DMS153 treated with DMSO at 0.1 percent for 48 hours (cell line): ENCODE results near the gene AMIGO3.
"Not testable (repeated sequence)": the region's sequence is repeated elsewhere in the genome, so short reads cannot be mapped to it uniquely, and the experiment has no call there.

Experiments used
- DNase-seq: peaks from one replicate; lab custom pipeline; 2025; ENCODE audit not compliant: unreplicated experiment; lab: John Stamatoyannopoulos, UW

Gene AMIGO3

DNA sequence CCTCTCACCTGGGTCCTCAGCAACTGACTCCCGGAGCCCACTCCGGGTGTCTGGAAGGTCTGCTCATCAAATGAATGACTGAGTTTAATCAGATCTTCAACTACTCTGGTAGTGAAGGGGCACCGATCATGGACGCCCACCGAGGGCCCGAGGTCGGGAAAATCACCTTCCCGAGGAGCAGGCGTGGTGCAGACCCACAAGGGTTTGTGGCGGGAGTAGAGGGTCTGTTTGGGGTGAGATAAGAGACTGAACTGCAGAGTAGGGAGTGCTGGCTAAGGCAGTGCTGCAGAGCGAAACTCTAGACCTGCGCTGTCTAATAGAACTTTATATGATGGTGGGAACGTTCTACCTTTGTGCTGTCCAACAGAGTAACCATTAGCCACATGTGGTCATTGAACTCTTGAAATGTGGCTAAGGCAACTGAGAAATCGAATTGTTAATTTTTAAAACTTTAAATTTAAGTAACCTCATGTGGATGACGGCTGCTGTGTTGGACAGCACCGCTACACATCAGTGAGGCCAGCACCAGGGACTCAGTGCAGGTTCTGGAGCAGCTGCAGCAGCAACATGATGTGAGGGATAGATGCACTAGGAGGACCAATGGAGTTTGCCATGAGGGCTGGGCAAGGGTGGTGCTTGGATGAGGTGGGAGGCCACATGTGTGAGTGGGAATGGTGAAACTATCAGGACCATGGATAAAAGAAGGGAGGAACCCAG, 29.4 kb downstream of the AMIGO3 start:
- not testable (repeated sequence) for DNase-seq

DNA sequence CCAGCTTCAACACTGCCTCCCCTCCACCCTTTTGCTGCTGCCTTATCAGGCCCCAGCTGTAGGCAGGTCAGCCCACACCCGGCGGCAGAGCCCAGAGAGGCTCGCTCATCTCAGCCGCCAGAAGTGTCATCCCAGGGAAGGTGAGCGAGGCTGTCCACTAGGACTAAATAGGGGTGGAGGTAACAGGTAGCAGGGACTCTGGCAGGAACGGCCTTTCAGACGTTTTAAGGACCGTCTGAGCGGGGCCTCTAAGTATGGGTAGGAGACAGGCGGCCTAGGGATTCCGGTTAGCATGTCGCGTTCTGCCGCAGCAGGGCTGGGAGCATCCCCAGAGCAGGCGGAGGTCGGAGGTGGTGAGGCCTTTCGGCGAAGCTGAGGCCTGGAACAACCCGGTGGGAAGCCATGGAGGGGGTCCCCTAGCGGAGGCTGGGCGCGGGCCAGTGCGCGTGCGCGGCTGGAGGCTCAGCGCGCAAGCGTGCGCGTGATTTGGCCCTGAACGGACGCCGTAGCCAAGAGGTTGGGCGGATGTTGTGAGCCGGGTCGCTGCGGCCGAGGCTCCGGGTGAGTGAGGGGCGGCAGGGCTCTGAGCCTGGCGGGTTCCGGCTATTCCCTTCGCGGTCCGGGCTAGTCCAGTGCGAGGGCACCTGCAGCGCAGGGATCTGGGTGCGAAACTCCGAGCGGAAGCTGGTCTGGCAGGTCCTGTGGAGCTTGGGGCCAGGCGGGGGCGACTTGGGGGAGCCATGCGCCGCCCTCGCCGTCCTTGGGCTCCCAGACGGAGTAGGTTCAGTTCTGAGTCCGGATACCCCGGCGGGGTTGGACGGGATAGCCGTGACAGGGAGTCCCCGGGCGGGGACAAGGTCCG, 30.2 kb downstream of the AMIGO3 start, which contains the start of the genes MST1 and RNF123:
TSS of gene MST1 (minus strand) at position 429 of the 862 bp plus-strand sequence. CDS start 783 bp downstream, outside the sequence.
TSS of gene RNF123 (plus strand) at position 512 of the 862 bp plus-strand sequence. CDS start 1,609 bp downstream, outside the sequence.
- no peak for DNase-seq

- DNase-seq = not testable (repeated sequence)
Measured at GRCh38 chr3:49688338-49689045, 31.0 kb downstream of the AMIGO3 start.

DNA sequence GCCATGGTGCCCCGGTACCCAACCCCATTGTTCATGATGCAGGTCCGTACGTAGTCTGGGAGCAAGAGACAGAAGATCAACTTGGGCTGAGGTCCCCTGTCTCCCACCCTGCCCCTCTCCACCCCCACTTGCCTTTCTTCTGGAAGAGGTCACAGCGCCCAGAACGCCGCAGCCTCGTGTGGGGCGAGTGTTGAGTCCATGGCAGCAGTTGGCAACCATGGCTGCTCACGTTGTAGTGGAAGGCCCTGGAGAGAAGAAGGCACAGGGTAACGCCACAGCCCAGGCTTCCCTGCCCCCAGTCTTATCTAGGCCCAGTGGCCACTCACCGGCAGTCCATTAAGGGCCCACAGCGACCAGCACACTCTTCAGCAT, 32.1 kb downstream of the AMIGO3 start:
- not testable (repeated sequence) for DNase-seq

DNA sequence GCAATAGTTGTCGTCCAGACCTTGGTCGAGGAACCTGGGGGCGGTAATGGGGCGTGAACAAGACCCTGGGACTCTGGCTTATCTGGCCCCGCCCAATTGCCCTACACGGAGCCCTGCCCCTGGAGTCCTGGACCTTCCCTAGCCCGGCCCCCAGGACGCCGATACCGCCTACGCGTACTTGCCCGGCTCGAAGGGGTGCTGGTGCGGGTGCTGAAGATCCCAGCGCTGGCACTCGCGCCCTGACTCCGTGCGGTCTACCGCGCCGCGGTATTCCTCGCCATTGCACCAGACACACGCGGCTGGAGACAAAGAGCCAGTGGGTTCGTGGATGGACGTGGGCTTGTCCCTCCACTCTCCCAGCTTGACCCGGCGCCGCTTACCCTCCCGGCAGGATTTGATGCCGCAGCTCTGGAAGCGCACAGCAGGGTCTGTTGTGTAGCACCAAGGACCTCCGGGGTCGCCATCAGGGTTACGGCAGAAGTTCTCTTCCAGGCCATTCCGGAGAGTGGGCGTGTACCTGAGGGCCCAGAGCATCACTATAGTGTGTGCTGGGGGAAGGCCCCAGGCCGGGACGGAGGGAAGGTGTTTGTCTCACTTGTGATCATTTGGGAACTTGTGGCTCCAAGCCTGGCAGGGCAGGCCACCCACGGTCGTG, 32.6 kb downstream of the AMIGO3 start:
- not testable (repeated sequence) for DNase-seq

- DNase-seq = not testable (repeated sequence)
Measured at GRCh38 chr3:49686346-49686745, 33.1 kb downstream of the AMIGO3 start.

- not testable (repeated sequence) for DNase-seq
Measured at GRCh38 chr3:49685846-49686245, 33.6 kb downstream of the AMIGO3 start.

DNA sequence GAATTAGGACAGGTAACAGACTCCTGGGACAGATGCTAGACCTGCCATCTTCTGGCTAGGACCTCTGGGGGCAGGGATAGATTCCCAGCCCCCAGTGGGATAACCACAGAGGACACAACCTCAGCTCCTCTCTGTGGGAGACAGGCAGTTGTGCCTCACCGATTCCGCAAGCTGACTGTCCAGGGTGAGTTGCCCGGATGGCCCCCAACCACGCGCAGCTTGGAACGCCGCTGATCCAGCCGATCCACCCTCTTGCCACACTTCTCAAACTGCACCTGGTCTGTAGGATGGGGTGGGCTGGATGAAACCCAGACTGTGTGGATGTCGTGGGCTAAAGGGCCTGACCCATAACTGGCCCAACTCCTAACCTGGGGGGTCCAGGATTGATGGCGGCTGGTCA, 34.4 kb downstream of the AMIGO3 start:
- not testable (repeated sequence) for DNase-seq

DNA sequence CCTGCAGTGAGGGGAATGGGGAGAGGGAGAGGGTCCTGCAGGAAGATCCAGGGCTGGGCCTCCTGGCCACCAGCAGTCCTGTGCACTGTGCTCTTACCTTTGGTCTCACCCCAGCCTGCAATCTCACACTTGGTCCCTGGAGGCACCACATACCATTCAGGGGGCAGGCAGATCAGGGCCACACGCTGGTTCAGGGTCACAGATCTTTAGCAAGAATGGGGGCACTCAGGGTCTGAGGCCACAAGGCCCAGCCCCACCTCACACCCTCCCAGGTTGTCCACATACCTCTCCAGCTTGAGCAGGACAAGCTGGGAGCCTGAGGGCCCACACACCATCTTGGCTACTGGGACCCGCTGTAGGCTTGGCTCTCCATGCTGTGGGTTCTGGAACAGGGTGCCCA, 35.0 kb downstream of the AMIGO3 start:
- not testable (repeated sequence) for DNase-seq

- DNase-seq = no peak
Measured at GRCh38 chr3:49683162-49683561, 36.3 kb downstream of the AMIGO3 start.

DNA sequence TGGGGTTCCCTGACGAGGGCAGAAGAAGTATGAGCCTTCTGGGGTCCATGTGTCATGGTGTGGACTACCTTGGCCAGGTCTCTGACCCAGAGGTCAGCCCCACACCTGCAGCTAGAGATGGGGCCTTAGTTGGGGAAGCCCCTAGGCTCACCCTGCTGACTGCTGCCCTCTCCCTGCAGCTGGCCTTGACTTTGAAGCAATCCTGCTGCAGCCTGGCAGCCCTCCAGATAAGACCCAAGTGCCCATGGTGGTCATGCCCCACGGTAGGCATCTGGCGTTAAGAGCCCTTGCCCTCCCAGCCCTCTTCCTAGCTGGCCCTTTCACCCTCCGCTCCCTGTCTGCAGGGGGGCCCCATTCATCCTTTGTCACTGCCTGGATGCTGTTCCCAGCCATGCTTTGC, 37.9 kb downstream of the AMIGO3 start:
- DNase-seq = no peak

GRCh38 chr3:49681232-49681522, 38.3 kb downstream of the AMIGO3 start:
- DNase-seq = no peak

GRCh38 chr3:49680493-49681231, 38.8 kb downstream of the AMIGO3 start:
- DNase-seq = no peak

- no peak for DNase-seq
Measured at GRCh38 chr3:49675912-49676311, 43.6 kb downstream of the AMIGO3 start.

GRCh38 chr3:49674497-49674983, 44.9 kb downstream of the AMIGO3 start:
- DNase-seq = no peak

GRCh38 chr3:49673715-49674496, 45.6 kb downstream of the AMIGO3 start, which contains the start of gene APEH:
APEH (plus strand) TSS chr3:49674351; CDS start chr3:49674402, 51 bp downstream.
- no peak for DNase-seq

DNA sequence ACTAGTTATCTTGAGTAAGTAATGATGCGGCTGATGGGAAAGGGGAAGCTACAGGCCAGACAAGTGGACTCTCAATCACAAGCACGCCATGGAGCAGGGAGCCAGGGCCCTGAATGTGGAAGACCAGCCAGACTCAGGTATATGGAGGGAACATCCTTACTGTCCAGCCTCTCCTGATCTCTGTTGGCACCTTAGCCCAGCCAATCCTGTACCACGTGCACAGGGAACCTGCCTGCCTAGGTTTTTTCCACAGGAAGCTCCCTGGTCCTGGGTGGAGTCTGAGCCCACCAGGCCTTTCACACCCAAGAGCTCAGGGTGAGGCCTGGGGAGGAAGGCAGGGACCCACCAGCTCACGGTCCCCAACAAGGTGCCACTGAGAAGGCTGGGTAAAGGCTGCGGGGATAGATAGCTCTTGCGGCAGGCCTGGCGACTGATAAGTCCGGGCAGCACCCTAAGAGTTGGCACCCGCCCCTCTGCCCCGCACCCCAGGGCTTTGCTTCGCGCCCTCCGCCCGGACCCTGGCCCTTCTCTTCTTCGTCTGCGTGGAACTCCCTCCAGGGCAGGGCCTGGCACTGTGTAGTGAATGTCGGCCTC, 46.3 kb downstream of the AMIGO3 start:
- DNase-seq = no peak

DNA sequence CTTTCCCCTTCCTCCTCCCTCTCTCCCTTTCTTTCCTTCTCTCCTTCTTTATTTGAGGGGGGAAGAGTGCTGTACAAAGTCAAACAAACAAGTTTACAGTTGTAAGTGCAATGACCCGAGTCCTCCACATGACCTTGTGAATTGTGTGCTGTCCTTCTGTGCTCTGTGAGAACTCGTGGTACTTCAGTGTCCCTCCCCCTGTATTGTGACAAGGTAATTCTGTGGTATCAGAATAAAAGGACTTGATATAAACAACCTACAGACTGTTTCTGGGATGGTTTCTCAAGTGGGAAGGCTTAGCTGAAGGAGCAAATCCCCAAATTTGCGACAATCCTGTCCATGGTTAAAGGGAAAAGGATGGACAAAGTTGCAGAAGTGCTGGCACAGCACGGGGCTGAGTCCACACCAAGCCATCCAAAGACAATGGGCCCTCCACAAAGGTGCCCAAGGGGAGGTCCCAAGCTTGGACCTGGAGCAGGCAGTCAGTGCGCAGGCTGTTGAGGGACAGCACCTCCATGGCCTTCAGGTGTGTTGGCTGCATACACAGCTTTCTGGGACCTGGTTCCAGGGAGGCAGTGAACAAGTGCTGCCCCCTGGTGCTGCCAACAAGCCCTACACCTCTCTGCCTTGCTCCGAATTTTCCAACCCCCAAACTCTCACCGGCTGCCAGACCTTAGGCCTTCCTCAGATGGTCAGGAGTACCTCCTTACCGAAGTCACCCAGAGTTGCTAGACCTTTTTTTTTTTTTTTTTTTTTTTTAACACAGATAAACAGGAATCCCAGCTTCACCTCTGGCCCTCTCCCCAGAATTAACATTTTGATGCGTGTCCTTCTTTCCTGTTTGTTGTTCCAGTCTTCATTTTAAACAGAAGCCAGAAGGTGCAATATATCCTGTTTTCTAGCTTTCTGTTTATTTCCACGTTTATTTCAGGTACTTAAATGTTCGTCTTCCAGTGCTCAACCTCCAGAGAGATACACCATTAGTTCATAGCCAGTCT, 47.9 kb downstream of the AMIGO3 start:
- no peak for DNase-seq
